NCI-H1436 (cell line): Measurements from ENCODE around the gene MYDGF.
"Not testable (repeated sequence)": the region's sequence is repeated elsewhere in the genome, so short reads cannot be mapped to it uniquely, and the experiment has no call there.

ENCODE experiments used
- DNase-seq: peaks from one replicate; lab custom pipeline; 2025; lab: John Stamatoyannopoulos, UW

MYDGF gene

GRCh38 chr19:4669723-4670480 lies at the start of gene MYDGF:
Gene MYDGF (minus strand): TSS chr19:4670342. CDS start chr19:4670334, 8 bp downstream.
- peak; percentile 83 for DNase-seq

- no peak for DNase-seq
These were observed 49.3 kb upstream of the MYDGF start for GRCh38 chr19:4719499-4719866.

- DNase-seq, result no peak
These were observed 48.0 kb upstream of the MYDGF start for GRCh38 chr19:4717966-4718701.

GRCh38 chr19:4717191-4717965 lies 47.2 kb upstream of the MYDGF start:
- DNase-seq, result no peak

- DNase-seq, result no peak
These were observed 45.5 kb upstream of the MYDGF start for GRCh38 chr19:4715529-4716221.

GRCh38 chr19:4715178-4715528 lies 45.0 kb upstream of the MYDGF start:
- not testable (repeated sequence) for DNase-seq

- DNase-seq, result no peak
These were observed 43.9 kb upstream of the MYDGF start for GRCh38 chr19:4714016-4714415.

DNA sequence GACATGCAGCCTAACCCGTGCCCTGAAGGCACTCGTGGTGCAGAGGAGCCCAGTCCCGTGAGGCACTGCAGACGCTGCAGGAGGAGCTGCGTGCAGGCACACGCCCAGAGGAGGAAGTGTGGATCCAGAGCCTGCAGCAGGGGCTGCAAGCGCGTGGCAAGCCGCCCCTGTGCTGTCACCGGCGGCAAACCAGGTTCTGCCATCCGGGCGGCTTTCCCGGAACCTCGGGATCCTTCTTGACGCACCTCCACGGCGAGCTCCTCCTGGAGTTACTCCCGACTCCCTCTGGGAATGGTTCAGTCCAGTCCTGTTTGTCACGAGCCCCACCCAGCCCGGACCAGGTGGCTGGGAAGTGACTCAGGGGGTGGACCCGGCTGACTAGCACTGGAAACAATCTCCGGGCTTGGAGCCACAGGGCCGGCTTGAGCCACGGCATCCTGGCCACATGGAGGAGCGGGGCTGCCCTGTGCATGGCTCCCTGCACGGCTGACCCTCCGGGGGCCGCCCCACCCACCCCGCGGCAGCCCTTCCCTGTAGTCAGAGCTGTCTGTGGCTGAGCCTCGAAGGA lies 43.3 kb upstream of the MYDGF start:
- DNase-seq, result no peak

GRCh38 chr19:4712771-4713170 lies 42.6 kb upstream of the MYDGF start:
- no peak for DNase-seq

GRCh38 chr19:4711211-4711610 lies 41.1 kb upstream of the MYDGF start:
- no peak for DNase-seq

GRCh38 chr19:4710281-4710600 lies 40.1 kb upstream of the MYDGF start:
- DNase-seq, result no peak

GRCh38 chr19:4709440-4710280 lies 39.5 kb upstream of the MYDGF start:
- DNase-seq, result no peak

GRCh38 chr19:4707956-4708650 lies 38.0 kb upstream of the MYDGF start:
- no peak for DNase-seq

DNA sequence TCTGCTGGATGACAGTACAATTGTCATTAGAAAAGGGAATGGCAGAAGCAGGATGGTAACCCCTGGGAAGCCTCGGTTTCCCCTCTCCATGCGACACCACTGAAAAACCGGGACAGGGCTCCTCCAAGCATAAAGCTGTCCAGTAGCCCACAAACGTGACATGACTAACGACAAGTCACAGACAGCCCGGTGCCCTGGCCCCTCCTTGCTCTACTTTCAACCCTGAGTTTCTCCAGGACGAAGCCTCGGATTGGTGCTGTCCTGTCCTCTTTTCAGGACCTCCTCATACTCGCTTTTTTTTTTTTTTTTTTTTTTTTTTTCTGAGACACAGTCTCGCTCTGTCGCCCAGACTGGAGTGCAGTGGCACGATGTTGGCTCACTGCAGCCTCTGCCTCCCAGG lies 37.2 kb upstream of the MYDGF start:
- DNase-seq, result no peak

DNA sequence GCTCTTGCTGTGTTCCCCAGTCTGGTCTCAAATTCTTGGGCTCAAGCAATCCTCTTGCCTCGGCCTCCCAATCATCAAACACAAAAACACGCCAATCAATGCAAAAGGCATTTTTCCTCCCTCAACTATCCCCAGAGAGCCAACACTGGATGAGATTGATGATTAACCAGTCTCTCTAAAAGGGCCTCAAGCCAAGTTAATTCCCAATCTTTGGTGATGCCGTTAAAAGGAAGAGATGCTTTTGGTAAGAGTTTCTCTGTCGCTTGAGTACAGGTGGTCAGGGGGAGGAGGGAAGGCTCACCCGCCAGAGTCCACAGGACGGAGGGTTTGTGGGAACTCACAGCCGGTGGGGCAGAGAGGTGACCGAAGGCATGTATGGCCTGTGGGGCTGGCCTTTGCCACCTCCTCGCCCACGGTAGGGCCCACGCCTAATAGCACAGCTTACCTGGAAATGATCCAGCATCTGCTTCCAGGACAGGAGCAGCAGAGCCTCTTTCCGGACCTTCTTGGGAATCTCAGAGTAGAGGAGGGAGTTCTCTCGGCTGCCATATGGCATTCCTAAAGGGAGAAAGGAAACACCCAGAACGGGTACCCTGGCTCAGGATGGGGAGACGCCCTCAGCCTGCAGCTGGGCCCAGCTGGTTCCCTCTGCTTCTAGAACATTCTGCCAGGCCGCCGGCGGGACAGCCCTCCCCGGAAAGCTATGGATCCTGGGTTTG lies 35.4 kb upstream of the MYDGF start:
- DNase-seq, result no peak

DNA sequence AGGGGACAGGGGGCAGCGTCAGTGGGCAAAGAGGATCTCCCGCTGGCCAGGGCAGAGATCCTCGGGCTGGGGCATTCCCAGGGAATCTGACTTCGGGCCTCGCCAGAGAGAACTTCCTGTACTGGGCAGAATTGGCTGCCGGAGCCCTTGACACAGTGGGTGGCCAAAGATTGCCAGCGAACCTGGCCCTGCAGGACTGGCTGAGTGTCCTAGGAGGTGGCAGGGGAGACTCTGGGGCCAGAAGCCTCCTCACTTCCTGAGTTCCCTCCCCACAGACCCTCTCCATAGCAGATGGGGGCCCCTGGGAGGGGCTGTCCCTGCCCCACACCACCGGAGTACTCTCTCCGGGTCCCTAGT lies 34.2 kb upstream of the MYDGF start:
- no peak for DNase-seq

- no peak for DNase-seq
These were observed 33.7 kb upstream of the MYDGF start for GRCh38 chr19:4703671-4704316.

GRCh38 chr19:4702764-4703163 lies 32.6 kb upstream of the MYDGF start:
- no peak for DNase-seq

DNA sequence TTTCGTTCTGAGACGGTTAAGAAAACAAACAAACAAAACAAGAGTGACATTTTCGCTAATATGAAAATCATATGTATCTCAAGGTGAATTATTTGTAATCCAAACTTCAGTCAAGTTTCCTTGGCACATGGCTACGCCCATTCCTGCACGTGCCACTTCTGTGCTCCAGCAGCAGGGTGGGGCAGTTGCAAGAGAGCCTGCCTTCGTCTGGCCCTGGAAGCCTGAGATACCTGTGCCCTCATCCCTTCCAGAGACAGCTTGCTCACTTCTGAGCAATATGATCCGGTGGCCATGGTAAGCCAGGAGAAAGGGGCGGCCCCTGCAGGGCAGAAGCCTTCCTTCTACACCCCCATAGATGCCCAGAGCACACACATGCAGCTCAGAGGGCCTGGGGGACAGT lies 31.4 kb upstream of the MYDGF start:
- DNase-seq, result no peak

GRCh38 chr19:4700693-4700970 lies 30.5 kb upstream of the MYDGF start:
- DNase-seq, result no peak
